GM12878 (cell line): ENCODE data around the gene DEPDC1B. TPM values are rescaled to one million over a fixed set of nuclear protein-coding genes. Genes with fewer than 3 reads are reported as not detected.
"Not testable (repeated sequence)": the region's sequence is repeated elsewhere in the genome, so short reads cannot be mapped to it uniquely, and the experiment has no call there.

Source experiments
- ATAC-seq: fragments of 200-7000 bp; cut with Tn5 transposase; 3 replicates; pipeline ENCODE4 v1.9.1; 2020; ENCODE audit warnings: mild to moderate bottlenecking, moderate library complexity
- BruUV-seq: library from RNA; stranded (reverse); fragments of 400-500 nt; replicated peaks from 2 replicates; lab custom pipeline; 2021; lab: Mats Ljungman, UMichigan
- CTCF ChIA-PET: fragments of 300-600 bp; sonication (Branson Sonifier 250); formaldehyde crosslinking; extraction: SDS; loops from one replicate; lab custom pipeline; 2021; ENCODE audit warnings: inconsistent platforms; lab: Yijun Ruan, JAX
- POLR2A ChIA-PET: fragments of 350-600 bp; formaldehyde crosslinking; extraction: SDS; loops from one replicate; lab custom pipeline; 2021; ENCODE audit warnings: inconsistent platforms; lab: Charles Lee
- RAD21 ChIA-PET: fragments of 300-600 bp; sonication (Branson Sonifier 250); formaldehyde crosslinking; loops from one replicate; lab custom pipeline; 2023; ENCODE audit warnings: antibody characterized with exemption; ENCODE audit not compliant: unreplicated experiment; lab: Charles Lee
- SMC1A ChIA-PET: fragments of 300-600 bp; sonication (Branson Sonifier 250); formaldehyde crosslinking; loops from one replicate; lab custom pipeline; 2023; ENCODE audit not compliant: unreplicated experiment, uncharacterized antibody; lab: Charles Lee
- DNase-seq: peaks from one replicate; pipeline ENCODE4 v3.0.0-alpha.2; 2011; ENCODE audit warnings: low read depth, low spot score
- FAIRE-seq: peaks from 3 replicates; lab custom pipeline; 2011; peaks lifted over from hg19 to GRCh38; lab: Jason Lieb, UNC
- H2AFZ ChIP-seq: 2 replicates; pipeline ENCODE4 v1.6.0; 2011; ENCODE audit warnings: low read depth, low read length, control low read depth; ENCODE audit not compliant: control insufficient read depth
- H3K27ac ChIP-seq: 2 replicates; pipeline ENCODE4 v1.5.1; 2011; ENCODE audit warnings: control low read depth; ENCODE audit not compliant: control insufficient read depth, insufficient read depth
- H3K27me3 ChIP-seq, 2 experiments: replicated peaks in 1 of 2; 2 replicates each; pipeline versions ENCODE4 v1.6.0 to v1.6.1; 2011; ENCODE audit warnings: low read length in 1 of 2; ENCODE audit not compliant: control insufficient read depth in 2 of 2, insufficient read depth in 2 of 2
- H3K36me3 ChIP-seq, 2 experiments: 2 replicates each; pipeline ENCODE4 v1.5.1; 2011; ENCODE audit warnings: low read length in 1 of 2; ENCODE audit not compliant: control insufficient read depth in 2 of 2, insufficient read depth in 2 of 2
- H3K4me1 ChIP-seq: 2 replicates; pipeline ENCODE4 v1.6.1; 2011; ENCODE audit warnings: mild to moderate bottlenecking, low read length, moderate library complexity, mixed read lengths; ENCODE audit not compliant: control insufficient read depth, insufficient read depth
- H3K4me2 ChIP-seq: 2 replicates; pipeline ENCODE4 v1.6.0; 2011; ENCODE audit warnings: control low read depth; ENCODE audit not compliant: control insufficient read depth, insufficient read depth
- H3K4me3 ChIP-seq: fragments of 200-600 bp; sonication (generic); 2 replicates; pipeline ENCODE4 v1.5.1; 2016
- H3K79me2 ChIP-seq: 2 replicates; pipeline ENCODE4 v1.6.0; 2011; ENCODE audit warnings: low read length; ENCODE audit not compliant: control insufficient read depth, insufficient read depth
- H3K9ac ChIP-seq: 2 replicates; pipeline ENCODE4 v1.8.0; 2011; ENCODE audit warnings: low read length, control low read depth, mixed read lengths; ENCODE audit not compliant: control insufficient read depth, insufficient read depth
- H3K9me3 ChIP-seq: replicated peaks from 3 replicates; pipeline ENCODE4 v1.5.1; 2011; ENCODE audit warnings: mild to moderate bottlenecking, low read length; ENCODE audit not compliant: control insufficient read depth, insufficient read depth
- H4K20me1 ChIP-seq: 2 replicates; pipeline ENCODE4 v1.6.0; 2011; ENCODE audit not compliant: control insufficient read depth, insufficient read depth
- BACH1 ChIP-seq: fragments of 450-650 bp; IDR thresholded peaks from 2 replicates; pipeline ENCODE4 v1.6.1; 2017; ENCODE audit warnings: mild to moderate bottlenecking, borderline replicate concordance
- CREB1 ChIP-seq: IDR thresholded peaks from 2 replicates; pipeline ENCODE4 v1.6.1; 2012; ENCODE audit warnings: low read depth, mild to moderate bottlenecking, inconsistent platforms
- ZBTB33 ChIP-seq: fragments of 450-650 bp; IDR thresholded peaks from 2 replicates; pipeline ENCODE4 v1.6.1; 2017; ENCODE audit warnings: mild to moderate bottlenecking
- ZNF687 ChIP-seq: fragments of 450-650 bp; IDR thresholded peaks from 2 replicates; pipeline ENCODE4 v1.6.1; 2017; ENCODE audit warnings: mild to moderate bottlenecking, moderate library complexity
- WGBS: methylation state at CpG from one replicate; pipeline ENCODE4 v1.1.6; 2016; ENCODE audit warnings: low lambda C conversion rate; ENCODE audit not compliant: insufficient replicate concordance, insufficient coverage; ENCODE audit errors: missing lambda C conversion rate; 5-methylcytosine and 5-hydroxymethylcytosine counted together
- in situ Hi-C: fragments of 300-500 bp; cut with MboI; formaldehyde crosslinking; loops from 9 replicates; pipeline ENCODE4 v1.14.3; 2018; ENCODE audit warnings: mixed read lengths
- intact Hi-C: fragments of 100-400 bp; cut with micrococcal nuclease; formaldehyde crosslinking; loops from one replicate; pipeline ENCODE4 v1.14.2; 2022; ENCODE audit not compliant: unreplicated experiment
- polyA plus RNA-seq, 11 experiments: library from polyadenylated mRNA; depleted of rRNA in 4 of 11; unstranded in 6 of 11; stranded (reverse) in 5 of 11; fragments of >200 nt; fragmentation: Nextera tagmentation in 4 of 11; fragmentation: Illumina TruSeq in 1 of 11; extraction: Ambion mirVana in 4 of 11; extraction: Trizol in 1 of 11; gene quantifications; 1 replicate in 1 of 11; 2 replicates in 10 of 11; pipeline versions ENCODE4 v1.2.1 to v1.2.3, GENCODE V29; 2011 to 2016; ENCODE audit warnings: inconsistent platforms in 2 of 11, missing spikeins in 2 of 11, low read depth in 1 of 11
- total RNA-seq, 4 experiments: library from RNA; depleted of rRNA in 3 of 4; stranded (reverse); fragments of >200 nt in 3 of 4; fragmentation: Illumina TruSeq in 1 of 4; extraction: Trizol in 1 of 4; gene quantifications; 2 replicates each; pipeline versions ENCODE4 v1.2.1 to v1.2.3, GENCODE V29; 2013 to 2021

Gene DEPDC1B
- total and polyA plus RNA-seq, 10 of the 15 experiments (the other 5 are each of a cell fraction or from before 2014, with no cell fraction given): 29.7 to 56.5 (median 35.5) TPM

GRCh38 chr5:60590172-60590571 lies 109.8 kb downstream of the DEPDC1B start (continued):
- TF ChIP-seq ZNF687 (no peak), BACH1 (no peak), CREB1 (no peak)

GRCh38 chr5:60587312-60587711 lies 112.7 kb downstream of the DEPDC1B start:
- H3K4me3 ChIP-seq, FAIRE-seq, POLR2A ChIA-PET, H3K4me1 ChIP-seq, ATAC-seq, H2AFZ ChIP-seq, in situ Hi-C loops, H3K27me3 ChIP-seq, CTCF ChIA-PET, H3K4me2 ChIP-seq: not testable (repeated sequence)
- RAD21 ChIA-PET: interaction anchor here (1.9 to 4.7 kb wide), 2 partner anchors 46 to 65 kb away, joined by 7 to 24 read pairs; no protein-coding TSS in a partner anchor
- TF ChIP-seq ZBTB33: peak; percentile 73; the same call in 1 of the 2 replicates
- TF ChIP-seq, all 136 proteins: peak for 1; not testable (repeated sequence) for 135
- H3K9me3 ChIP-seq, H3K27ac ChIP-seq, H4K20me1 ChIP-seq, DNase-seq, H3K36me3 ChIP-seq, BruUV-seq, H3K79me2 ChIP-seq, H3K9ac ChIP-seq: not testable (repeated sequence)
- intact Hi-C loops: loop anchor here (5.0 kb wide), 3 partner anchors 45 to 205 kb away; no protein-coding TSS in a partner anchor
- SMC1A ChIA-PET: interaction anchor here (1.7 kb wide), 1 partner anchor 10 kb away, joined by 6 read pairs; no protein-coding TSS in a partner anchor
- 92% methylated on average over 6 of the region's 6 CpGs for WGBS
